GM12878 (cell line): ENCODE measurements around the gene AGRN. TPM values are rescaled to one million over a fixed set of nuclear protein-coding genes. Genes with fewer than 3 reads are reported as not detected.

Experiments
- ATAC-seq: fragments of 200-7000 bp; cut with Tn5 transposase; 3 replicates; pipeline ENCODE4 v1.9.1; 2020; ENCODE audit warnings: mild to moderate bottlenecking, moderate library complexity
- BruUV-seq: library from RNA; stranded (reverse); fragments of 400-500 nt; replicated peaks from 2 replicates; lab custom pipeline; 2021; lab: Mats Ljungman, UMichigan
- CTCF ChIA-PET: fragments of 300-600 bp; sonication (Branson Sonifier 250); formaldehyde crosslinking; extraction: SDS; loops from one replicate; lab custom pipeline; 2021; ENCODE audit warnings: inconsistent platforms; lab: Yijun Ruan, JAX
- POLR2A ChIA-PET: fragments of 350-600 bp; formaldehyde crosslinking; extraction: SDS; loops from one replicate; lab custom pipeline; 2021; ENCODE audit warnings: inconsistent platforms; lab: Charles Lee
- RAD21 ChIA-PET: fragments of 300-600 bp; sonication (Branson Sonifier 250); formaldehyde crosslinking; loops from one replicate; lab custom pipeline; 2023; ENCODE audit warnings: antibody characterized with exemption; ENCODE audit not compliant: unreplicated experiment; lab: Charles Lee
- SMC1A ChIA-PET: fragments of 300-600 bp; sonication (Branson Sonifier 250); formaldehyde crosslinking; loops from one replicate; lab custom pipeline; 2023; ENCODE audit not compliant: unreplicated experiment, uncharacterized antibody; lab: Charles Lee
- DNase-seq: peaks from one replicate; pipeline ENCODE4 v3.0.0-alpha.2; 2011; ENCODE audit warnings: low read depth, low spot score
- FAIRE-seq: peaks from 3 replicates; lab custom pipeline; 2011; peaks lifted over from hg19 to GRCh38; lab: Jason Lieb, UNC
- H2AFZ ChIP-seq: 2 replicates; pipeline ENCODE4 v1.6.0; 2011; ENCODE audit warnings: low read depth, low read length, control low read depth; ENCODE audit not compliant: control insufficient read depth
- H3K27ac ChIP-seq: 2 replicates; pipeline ENCODE4 v1.5.1; 2011; ENCODE audit warnings: control low read depth; ENCODE audit not compliant: control insufficient read depth, insufficient read depth
- H3K27me3 ChIP-seq, 2 experiments: replicated peaks in 1 of 2; 2 replicates each; pipeline versions ENCODE4 v1.6.0 to v1.6.1; 2011; ENCODE audit warnings: low read length in 1 of 2; ENCODE audit not compliant: control insufficient read depth in 2 of 2, insufficient read depth in 2 of 2
- H3K36me3 ChIP-seq, 2 experiments: 2 replicates each; pipeline ENCODE4 v1.5.1; 2011; ENCODE audit warnings: low read length in 1 of 2; ENCODE audit not compliant: control insufficient read depth in 2 of 2, insufficient read depth in 2 of 2
- H3K4me1 ChIP-seq: 2 replicates; pipeline ENCODE4 v1.6.1; 2011; ENCODE audit warnings: mild to moderate bottlenecking, low read length, moderate library complexity, mixed read lengths; ENCODE audit not compliant: control insufficient read depth, insufficient read depth
- H3K4me2 ChIP-seq: 2 replicates; pipeline ENCODE4 v1.6.0; 2011; ENCODE audit warnings: control low read depth; ENCODE audit not compliant: control insufficient read depth, insufficient read depth
- H3K4me3 ChIP-seq: fragments of 200-600 bp; sonication (generic); 2 replicates; pipeline ENCODE4 v1.5.1; 2016
- H3K79me2 ChIP-seq: 2 replicates; pipeline ENCODE4 v1.6.0; 2011; ENCODE audit warnings: low read length; ENCODE audit not compliant: control insufficient read depth, insufficient read depth
- H3K9ac ChIP-seq: 2 replicates; pipeline ENCODE4 v1.8.0; 2011; ENCODE audit warnings: low read length, control low read depth, mixed read lengths; ENCODE audit not compliant: control insufficient read depth, insufficient read depth
- H3K9me3 ChIP-seq: replicated peaks from 3 replicates; pipeline ENCODE4 v1.5.1; 2011; ENCODE audit warnings: mild to moderate bottlenecking, low read length; ENCODE audit not compliant: control insufficient read depth, insufficient read depth
- H4K20me1 ChIP-seq: 2 replicates; pipeline ENCODE4 v1.6.0; 2011; ENCODE audit not compliant: control insufficient read depth, insufficient read depth
- DPF2 ChIP-seq: fragments of 450-650 bp; IDR thresholded peaks from 2 replicates; pipeline ENCODE4 v1.6.1; 2017; ENCODE audit warnings: mild to moderate bottlenecking
- HDAC6 ChIP-seq: fragments of 200-600 bp; sonication (generic); IDR thresholded peaks from one replicate; pipeline ENCODE4 v1.8.0; 2017; ENCODE audit warnings: antibody characterized with exemption; ENCODE audit not compliant: unreplicated experiment
- IKZF1 ChIP-seq: fragments of 450-650 bp; conservative IDR thresholded peaks from 2 replicates; pipeline ENCODE4 v1.6.1; 2017; ENCODE audit warnings: antibody characterized with exemption, mild to moderate bottlenecking
- JUND ChIP-seq: IDR thresholded peaks from 2 replicates; pipeline ENCODE4 v1.6.1; 2012; ENCODE audit warnings: low read depth, mild to moderate bottlenecking, low read length, improper control_type of control experiment, moderate library complexity
- MAX ChIP-seq: IDR thresholded peaks from 2 replicates; pipeline ENCODE4 v1.6.1; 2012; ENCODE audit warnings: low read depth, low read length, improper control_type of control experiment
- RB1 ChIP-seq: fragments of 450-650 bp; formaldehyde crosslinking; IDR thresholded peaks from 2 replicates; pipeline ENCODE4 v1.6.1; 2017; ENCODE audit warnings: mild to moderate bottlenecking, borderline replicate concordance
- SMAD1 ChIP-seq: fragments of 450-650 bp; IDR thresholded peaks from 2 replicates; pipeline ENCODE4 v1.6.1; 2018; ENCODE audit warnings: mild to moderate bottlenecking, low read depth; ENCODE audit not compliant: partially characterized antibody
- SRF ChIP-seq, 2 experiments: IDR thresholded peaks; 2 replicates each; pipeline ENCODE4 v1.6.1; 2011; ENCODE audit warnings: low read depth in 2 of 2, low read length in 2 of 2, mild to moderate bottlenecking in 1 of 2, moderate library complexity in 1 of 2
- TAF1 ChIP-seq: IDR thresholded peaks from 2 replicates; pipeline ENCODE4 v1.6.1; 2011; ENCODE audit warnings: mild to moderate bottlenecking, low read depth, low read length, borderline replicate concordance
- ZBTB33 ChIP-seq: fragments of 450-650 bp; IDR thresholded peaks from 2 replicates; pipeline ENCODE4 v1.6.1; 2017; ENCODE audit warnings: mild to moderate bottlenecking
- WGBS: methylation state at CpG from one replicate; pipeline ENCODE4 v1.1.6; 2016; ENCODE audit warnings: low lambda C conversion rate; ENCODE audit not compliant: insufficient replicate concordance, insufficient coverage; ENCODE audit errors: missing lambda C conversion rate; 5-methylcytosine and 5-hydroxymethylcytosine counted together
- in situ Hi-C: fragments of 300-500 bp; cut with MboI; formaldehyde crosslinking; loops from 9 replicates; pipeline ENCODE4 v1.14.3; 2018; ENCODE audit warnings: mixed read lengths
- intact Hi-C: fragments of 100-400 bp; cut with micrococcal nuclease; formaldehyde crosslinking; loops from one replicate; pipeline ENCODE4 v1.14.2; 2022; ENCODE audit not compliant: unreplicated experiment
- polyA plus RNA-seq, 11 experiments: library from polyadenylated mRNA; depleted of rRNA in 4 of 11; unstranded in 6 of 11; stranded (reverse) in 5 of 11; fragments of >200 nt; fragmentation: Nextera tagmentation in 4 of 11; fragmentation: Illumina TruSeq in 1 of 11; extraction: Ambion mirVana in 4 of 11; extraction: Trizol in 1 of 11; gene quantifications; 1 replicate in 1 of 11; 2 replicates in 10 of 11; pipeline versions ENCODE4 v1.2.1 to v1.2.3, GENCODE V29; 2011 to 2016; ENCODE audit warnings: inconsistent platforms in 2 of 11, missing spikeins in 2 of 11, low read depth in 1 of 11
- total RNA-seq, 4 experiments: library from RNA; depleted of rRNA in 3 of 4; stranded (reverse); fragments of >200 nt in 3 of 4; fragmentation: Illumina TruSeq in 1 of 4; extraction: Trizol in 1 of 4; gene quantifications; 2 replicates each; pipeline versions ENCODE4 v1.2.1 to v1.2.3, GENCODE V29; 2013 to 2021
- TF ChIP-seq, protein P1 (sequence below): IDR thresholded peaks from 2 replicates; pipeline ENCODE4 v1.6.1; 2011; ENCODE audit warnings: mild to moderate bottlenecking, low read depth, low read length, moderate library complexity; ENCODE audit not compliant: insufficient replicate concordance

AGRN gene
- total and polyA plus RNA-seq, 10 of the 15 experiments (the other 5 are each of a cell fraction or from before 2014, with no cell fraction given): 0.02 to 41.8 (median 4.1) TPM

GRCh38 chr1:1021010-1021919 is 1.3 kb downstream of the AGRN start:
- Histone ChIP-seq H4K20me1 (no peaks in the 10 kb centered on the region), H3K27ac (no peak overlapping the region), H3K4me2 (peak overlapping the region; percentile 77), H2AFZ (no peak overlapping the region), H3K9me3 (no peaks in the 10 kb centered on the region), H3K36me3 (no peaks in the 10 kb centered on the region), H3K4me3 (peak overlapping the region; percentile 70), H3K27me3 (no peaks in the 10 kb centered on the region), H3K79me2 (peaks cover 2% of the 10 kb centered on the region; the same call in 1 of the 2 replicates), H3K9ac (peak overlapping the region; percentile 50; the same call in 1 of the 2 replicates), H3K4me1 (peaks cover 7% of the 10 kb centered on the region)
- ChIA-PET SMC1A (interaction anchor here (1.1 to 1.7 kb wide), 2 partner anchors 11 to 35 kb away, joined by 3 to 10 read pairs; no protein-coding TSS in a partner anchor), CTCF (interaction anchor here (1.0 to 2.4 kb wide), 3 partner anchors 11 to 38 kb away, joined by 3 to 17 read pairs (median 9); no protein-coding TSS in a partner anchor), RAD21 (interaction anchor here (1.4 kb wide), 1 partner anchor 38 kb away, joined by 3 read pairs; no protein-coding TSS in a partner anchor), POLR2A (interaction anchor here (0.6 to 1.8 kb wide), 6 partner anchors 11 to 179 kb away, joined by 3 to 6 read pairs (median 4); no protein-coding TSS in a partner anchor)
- WGBS: 21% methylated on average over 31 of the region's 33 CpGs
- DNase-seq: no peak
- no TSS peak for BruUV-seq
- TF ChIP-seq TAF1 (no peak), MAX (no peak), SRF (IDR thresholded peaks at IDR 0.05; ENCODE audit: low read depth in 2 of 2, low read length in 2 of 2) (no peak), JUND (no peak), DPF2 (0 out of 2 replicates have a peak, but pooled peaks have one; percentile 18), RB1 (no peak), ZBTB33 (no peak), IKZF1 (peak; percentile 24; the same call in 1 of the 2 replicates), HDAC6 (no peak), SMAD1 (no peak)
- TF ChIP-seq, protein P1, sequence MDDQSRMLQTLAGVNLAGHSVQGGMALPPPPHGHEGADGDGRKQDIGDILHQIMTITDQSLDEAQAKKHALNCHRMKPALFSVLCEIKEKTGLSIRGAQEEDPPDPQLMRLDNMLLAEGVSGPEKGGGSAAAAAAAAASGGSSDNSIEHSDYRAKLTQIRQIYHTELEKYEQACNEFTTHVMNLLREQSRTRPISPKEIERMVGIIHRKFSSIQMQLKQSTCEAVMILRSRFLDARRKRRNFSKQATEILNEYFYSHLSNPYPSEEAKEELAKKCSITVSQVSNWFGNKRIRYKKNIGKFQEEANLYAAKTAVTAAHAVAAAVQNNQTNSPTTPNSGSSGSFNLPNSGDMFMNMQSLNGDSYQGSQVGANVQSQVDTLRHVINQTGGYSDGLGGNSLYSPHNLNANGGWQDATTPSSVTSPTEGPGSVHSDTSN: no peak
- intact Hi-C loops: no loop called here
- in situ Hi-C loops: loop anchor here (5.0 kb wide), 1 partner anchor 41 kb away; no protein-coding TSS in a partner anchor
- no peak for FAIRE-seq
- peak; percentile 13 for ATAC-seq
